ENCODE data around the gene MISP.

- TF ChIP-seq ARNT (IDR thresholded peaks at IDR 0.05) (no peak), PKNOX1 (IDR thresholded peaks at IDR 0.05) (no peak), SUZ12 (IDR thresholded peaks at IDR 0.05) (no peak), BHLHE40 (IDR thresholded peaks at IDR 0.05; ENCODE audit: borderline replicate concordance) (no peak), TARDBP (IDR thresholded peaks at IDR 0.05) (no peak), FOXM1 (IDR thresholded peaks at IDR 0.05; ENCODE audit: borderline replicate concordance) (no peak), SP1 (IDR thresholded peaks at IDR 0.05) (no peak), NFRKB (IDR thresholded peaks at IDR 0.05) (no peak), ZNF384 (IDR thresholded peaks at IDR 0.05) (no peak)
Observed at GRCh38 chr19:718991-719512, 31.9 kb upstream of the MISP start.

Data from HEK293T (cell line).